IMR-90 (cell line): ENCODE data around the gene AGBL3.

ENCODE experiments used
- CEBPB ChIP-seq: IDR thresholded peaks from 2 replicates; pipeline ENCODE4 v1.6.1; 2012; ENCODE audit warnings: low read depth, low read length, improper control_type of control experiment
- CHD1 ChIP-seq: IDR thresholded peaks from 2 replicates; pipeline ENCODE4 v1.6.1; 2012; ENCODE audit warnings: low read depth, low read length, improper control_type of control experiment
- FOS ChIP-seq: fragments of 150-350 bp; IDR thresholded peaks from 2 replicates; pipeline ENCODE4 v1.6.1; 2016; ENCODE audit warnings: low read depth, low read length
- MAFK ChIP-seq: IDR thresholded peaks from 2 replicates; pipeline ENCODE4 v1.6.1; 2012; ENCODE audit warnings: low read depth, low read length, improper control_type of control experiment
- MAZ ChIP-seq: IDR thresholded peaks from 2 replicates; pipeline ENCODE4 v1.6.1; 2012; ENCODE audit warnings: low read depth, mild to moderate bottlenecking, low read length, improper control_type of control experiment, moderate library complexity, borderline replicate concordance
- MXI1 ChIP-seq: IDR thresholded peaks from 2 replicates; pipeline ENCODE4 v1.6.1; 2012; ENCODE audit warnings: low read depth, mild to moderate bottlenecking, low read length, moderate library complexity, borderline replicate concordance
- POLR2A ChIP-seq: IDR thresholded peaks from 2 replicates; pipeline ENCODE4 v1.6.1; 2012; ENCODE audit warnings: mild to moderate bottlenecking, low read depth, low read length
- RAD21 ChIP-seq: IDR thresholded peaks from 2 replicates; pipeline ENCODE4 v1.6.1; 2012; ENCODE audit warnings: low read length, improper control_type of control experiment
- RCOR1 ChIP-seq: IDR thresholded peaks from 2 replicates; pipeline ENCODE4 v1.6.1; 2012; ENCODE audit warnings: mild to moderate bottlenecking, low read length, improper control_type of control experiment; ENCODE audit not compliant: insufficient replicate concordance
- RFX5 ChIP-seq: IDR thresholded peaks from 2 replicates; pipeline ENCODE4 v1.8.0; 2012; ENCODE audit warnings: low read depth, mild to moderate bottlenecking, low read length, moderate library complexity
- SMC3 ChIP-seq: fragments of 150-350 bp; IDR thresholded peaks from 2 replicates; pipeline ENCODE4 v1.6.1; 2016; ENCODE audit warnings: low read depth, mild to moderate bottlenecking, antibody characterized with exemption, low read length, moderate library complexity
- TF ChIP-seq, protein P1 (sequence below): conservative IDR thresholded peaks from 2 replicates; pipeline ENCODE4 v1.5.1; 2012; ENCODE audit warnings: mild to moderate bottlenecking, low read depth, low read length, improper control_type of control experiment
- TF ChIP-seq, protein P2 (sequence below): fragments of 150-350 bp; IDR thresholded peaks from 2 replicates; pipeline ENCODE4 v1.6.1; 2017; ENCODE audit warnings: mild to moderate bottlenecking, antibody characterized with exemption, low read length, low read depth
- TF ChIP-seq, protein P3 (sequence below): fragments of 150-350 bp; IDR thresholded peaks from 2 replicates; pipeline ENCODE4 v1.6.1; 2016; ENCODE audit warnings: low read depth, mild to moderate bottlenecking, low read length, moderate library complexity, borderline replicate concordance

DNA sequence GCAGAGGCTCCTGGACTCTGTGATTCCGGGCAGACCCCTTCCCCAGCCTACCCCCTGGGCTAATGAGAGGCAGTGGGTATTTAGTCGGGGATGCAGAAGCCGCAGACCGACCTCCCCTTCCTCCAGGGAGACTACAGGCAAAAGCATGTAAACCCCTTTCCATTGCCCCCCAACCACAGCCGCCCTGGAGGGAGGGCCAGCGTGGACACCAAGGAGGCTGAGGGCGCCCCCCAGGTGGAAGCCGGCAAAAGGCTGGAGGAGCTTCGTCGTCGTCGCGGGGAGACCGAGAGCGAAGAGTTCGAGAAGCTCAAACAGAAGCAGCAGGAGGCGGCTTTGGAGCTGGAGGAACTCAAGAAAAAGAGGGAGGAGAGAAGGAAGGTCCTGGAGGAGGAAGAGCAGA, 39.0 kb upstream of the AGBL3 start:
- TF ChIP-seq, protein P1, sequence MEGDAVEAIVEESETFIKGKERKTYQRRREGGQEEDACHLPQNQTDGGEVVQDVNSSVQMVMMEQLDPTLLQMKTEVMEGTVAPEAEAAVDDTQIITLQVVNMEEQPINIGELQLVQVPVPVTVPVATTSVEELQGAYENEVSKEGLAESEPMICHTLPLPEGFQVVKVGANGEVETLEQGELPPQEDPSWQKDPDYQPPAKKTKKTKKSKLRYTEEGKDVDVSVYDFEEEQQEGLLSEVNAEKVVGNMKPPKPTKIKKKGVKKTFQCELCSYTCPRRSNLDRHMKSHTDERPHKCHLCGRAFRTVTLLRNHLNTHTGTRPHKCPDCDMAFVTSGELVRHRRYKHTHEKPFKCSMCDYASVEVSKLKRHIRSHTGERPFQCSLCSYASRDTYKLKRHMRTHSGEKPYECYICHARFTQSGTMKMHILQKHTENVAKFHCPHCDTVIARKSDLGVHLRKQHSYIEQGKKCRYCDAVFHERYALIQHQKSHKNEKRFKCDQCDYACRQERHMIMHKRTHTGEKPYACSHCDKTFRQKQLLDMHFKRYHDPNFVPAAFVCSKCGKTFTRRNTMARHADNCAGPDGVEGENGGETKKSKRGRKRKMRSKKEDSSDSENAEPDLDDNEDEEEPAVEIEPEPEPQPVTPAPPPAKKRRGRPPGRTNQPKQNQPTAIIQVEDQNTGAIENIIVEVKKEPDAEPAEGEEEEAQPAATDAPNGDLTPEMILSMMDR, result no peak
- TF ChIP-seq, protein P2, sequence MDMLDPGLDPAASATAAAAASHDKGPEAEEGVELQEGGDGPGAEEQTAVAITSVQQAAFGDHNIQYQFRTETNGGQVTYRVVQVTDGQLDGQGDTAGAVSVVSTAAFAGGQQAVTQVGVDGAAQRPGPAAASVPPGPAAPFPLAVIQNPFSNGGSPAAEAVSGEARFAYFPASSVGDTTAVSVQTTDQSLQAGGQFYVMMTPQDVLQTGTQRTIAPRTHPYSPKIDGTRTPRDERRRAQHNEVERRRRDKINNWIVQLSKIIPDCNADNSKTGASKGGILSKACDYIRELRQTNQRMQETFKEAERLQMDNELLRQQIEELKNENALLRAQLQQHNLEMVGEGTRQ, result no peak
- TF ChIP-seq POLR2A (no peak), SMC3 (no peak), MXI1 (no peak), MAZ (no peak), RFX5 (no peak), MAFK (no peak), RAD21 (no peak), RCOR1 (no peak), CEBPB (no peak), CHD1 (no peak), FOS (no peak)
- TF ChIP-seq, protein P3, sequence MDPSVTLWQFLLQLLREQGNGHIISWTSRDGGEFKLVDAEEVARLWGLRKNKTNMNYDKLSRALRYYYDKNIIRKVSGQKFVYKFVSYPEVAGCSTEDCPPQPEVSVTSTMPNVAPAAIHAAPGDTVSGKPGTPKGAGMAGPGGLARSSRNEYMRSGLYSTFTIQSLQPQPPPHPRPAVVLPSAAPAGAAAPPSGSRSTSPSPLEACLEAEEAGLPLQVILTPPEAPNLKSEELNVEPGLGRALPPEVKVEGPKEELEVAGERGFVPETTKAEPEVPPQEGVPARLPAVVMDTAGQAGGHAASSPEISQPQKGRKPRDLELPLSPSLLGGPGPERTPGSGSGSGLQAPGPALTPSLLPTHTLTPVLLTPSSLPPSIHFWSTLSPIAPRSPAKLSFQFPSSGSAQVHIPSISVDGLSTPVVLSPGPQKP, result no peak
